A673 (cell line): Measurements from ENCODE around the gene PEX14.

ENCODE experiments used
- EZH2 ChIP-seq: fragments of 200-600 bp; sonication (generic); IDR thresholded peaks from 2 replicates; pipeline ENCODE4 v1.6.1; 2017; ENCODE audit warnings: borderline replicate concordance, low read depth, mild to moderate bottlenecking, mixed read lengths, antibody characterized with exemption, low read length; ENCODE audit not compliant: poor library complexity, severe bottlenecking
- TF ChIP-seq, protein P1 (sequence below): fragments of 300-800, 200-600 bp; sonication (generic); conservative IDR thresholded peaks from 2 replicates; pipeline ENCODE4 v1.5.1; 2017; ENCODE audit warnings: low read depth, mild to moderate bottlenecking, antibody characterized with exemption, low read length, moderate library complexity, mixed read lengths

DNA sequence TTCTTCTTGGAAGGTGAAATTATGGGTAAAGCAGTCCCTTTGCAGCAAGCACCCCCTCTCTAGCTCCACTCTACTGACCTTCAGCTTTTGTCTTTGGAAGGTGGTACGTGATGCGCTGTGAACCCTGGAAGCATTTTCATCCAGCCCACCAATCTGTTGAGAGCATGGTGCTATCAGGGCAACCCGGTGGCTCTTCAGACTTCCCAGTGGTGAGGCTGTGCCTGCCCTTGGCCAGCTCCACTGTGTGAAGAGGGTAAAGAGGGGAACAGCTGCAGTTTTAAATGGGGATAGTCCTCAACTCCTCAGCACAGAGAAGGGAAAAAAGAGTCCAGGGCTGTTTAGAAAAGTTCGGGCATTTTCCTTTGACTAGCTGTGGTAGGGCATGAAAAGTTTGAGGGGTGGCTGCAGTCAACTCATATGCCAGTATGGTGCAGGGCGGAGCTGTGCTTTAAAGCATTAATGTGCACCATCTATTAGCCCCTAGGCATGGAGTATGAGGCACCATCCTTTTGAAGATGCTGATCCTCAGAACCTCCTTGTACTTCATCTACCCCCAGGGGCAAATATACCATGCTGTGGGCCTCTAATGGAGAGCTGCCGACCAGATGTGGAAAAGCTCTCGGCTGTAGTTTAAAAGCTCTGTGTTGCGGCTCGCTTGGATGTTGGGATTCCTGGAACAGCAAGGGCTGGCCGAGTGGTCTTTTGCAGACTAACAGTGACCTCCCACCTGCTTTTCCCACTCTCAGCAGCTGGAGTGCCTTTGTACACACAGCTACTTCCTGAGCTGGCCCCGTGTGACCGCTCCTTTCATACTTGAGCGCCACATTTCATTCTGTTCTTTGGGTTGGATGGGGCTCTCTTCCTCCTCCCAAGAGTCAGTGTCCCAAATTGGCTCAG lies 123.0 kb downstream of the PEX14 start:
- TF ChIP-seq, protein P1, sequence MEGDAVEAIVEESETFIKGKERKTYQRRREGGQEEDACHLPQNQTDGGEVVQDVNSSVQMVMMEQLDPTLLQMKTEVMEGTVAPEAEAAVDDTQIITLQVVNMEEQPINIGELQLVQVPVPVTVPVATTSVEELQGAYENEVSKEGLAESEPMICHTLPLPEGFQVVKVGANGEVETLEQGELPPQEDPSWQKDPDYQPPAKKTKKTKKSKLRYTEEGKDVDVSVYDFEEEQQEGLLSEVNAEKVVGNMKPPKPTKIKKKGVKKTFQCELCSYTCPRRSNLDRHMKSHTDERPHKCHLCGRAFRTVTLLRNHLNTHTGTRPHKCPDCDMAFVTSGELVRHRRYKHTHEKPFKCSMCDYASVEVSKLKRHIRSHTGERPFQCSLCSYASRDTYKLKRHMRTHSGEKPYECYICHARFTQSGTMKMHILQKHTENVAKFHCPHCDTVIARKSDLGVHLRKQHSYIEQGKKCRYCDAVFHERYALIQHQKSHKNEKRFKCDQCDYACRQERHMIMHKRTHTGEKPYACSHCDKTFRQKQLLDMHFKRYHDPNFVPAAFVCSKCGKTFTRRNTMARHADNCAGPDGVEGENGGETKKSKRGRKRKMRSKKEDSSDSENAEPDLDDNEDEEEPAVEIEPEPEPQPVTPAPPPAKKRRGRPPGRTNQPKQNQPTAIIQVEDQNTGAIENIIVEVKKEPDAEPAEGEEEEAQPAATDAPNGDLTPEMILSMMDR: no peak
- no peak for TF ChIP-seq EZH2
